Measurements from ENCODE around the gene CDKN2B-AS1. TPM values are rescaled to one million over a fixed set of nuclear protein-coding genes. Genes with fewer than 3 reads are reported as not detected.
A peak's percentile ranks its signal among the peaks of the same experiment; 100 is the strongest.

CDKN2B-AS1 gene
- polyA plus RNA-seq, 1 donor (not counting 4 experiments of a cell fraction or from before 2014, with no cell fraction given): 1.1 TPM

- Histone ChIP-seq H4K20me1 (ENCODE audit: control insufficient read depth, extremely low read depth, insufficient read depth, low read length) (no peaks in the 10 kb centered on the region), H3K4me1 (ENCODE audit: control insufficient read depth, extremely low read depth, insufficient read depth, low read length) (peaks cover 34% of the 10 kb centered on the region), H3K36me3 (ENCODE audit: control insufficient read depth in 2 of 2, extremely low read depth in 1 of 2, insufficient read depth in 2 of 2, low read length in 2 of 2) (no peaks in the 10 kb centered on the region), H3K79me2 (ENCODE audit: control insufficient read depth, insufficient read depth, low read length) (no peaks in the 10 kb centered on the region), H3K9me3 (ENCODE audit: control insufficient read depth, low read depth, low read length) (no peaks in the 10 kb centered on the region), H3K9ac (ENCODE audit: control insufficient read depth, extremely low read depth, insufficient read depth, low read length) (peak overlapping the region; percentile 26), H3K4me2 (ENCODE audit: control insufficient read depth, extremely low read depth, insufficient read depth, low read depth, low read length) (peak overlapping the region; percentile 71), H3K27me3 (ENCODE audit: control insufficient read depth, extremely low read depth, insufficient read depth, low read length) (no peaks in the 10 kb centered on the region), H3K4me3 (ENCODE audit: control insufficient read depth in 2 of 3, extremely low read depth in 1 of 3, insufficient read depth in 2 of 3, low read depth in 1 of 3, low read length in 3 of 3) (peak overlapping the region in 1 of 3 experiments; percentile 47), H3K9me1 (ENCODE audit: control insufficient read depth, extremely low read depth, insufficient read depth, low read length) (no peaks in the 10 kb centered on the region), H3K27ac (ENCODE audit: control insufficient read depth, insufficient read depth, low read length) (peak overlapping the region; percentile 68), H2AFZ (ENCODE audit: control insufficient read depth, low read length) (no peak overlapping the region)
- dilution Hi-C loops (cut with MboI; ENCODE audit: extremely low pct_ligation_motif_present, low sequenced_read_pairs): no loop called here
- TF ChIP-seq CTCF (optimal IDR thresholded peaks at IDR 0.05 in 1 of 3, IDR thresholded peaks at IDR 0.05 in 1 of 3, conservative IDR thresholded peaks at IDR 0.05 in 1 of 3; ENCODE audit: extremely low read depth in 1 of 3, insufficient read depth in 2 of 3, low read length in 3 of 3): no peak
- TF ChIP-seq EZH2 (IDR thresholded peaks at IDR 0.05; ENCODE audit: low read length): no peak
- DNase-seq (ENCODE audit: low read depth, low spot score) (peak; percentile 75), FAIRE-seq (peak; percentile 98)
Measured at GRCh38 chr9:22052376-22052945, 57.9 kb downstream of the CDKN2B-AS1 start.

DNA sequence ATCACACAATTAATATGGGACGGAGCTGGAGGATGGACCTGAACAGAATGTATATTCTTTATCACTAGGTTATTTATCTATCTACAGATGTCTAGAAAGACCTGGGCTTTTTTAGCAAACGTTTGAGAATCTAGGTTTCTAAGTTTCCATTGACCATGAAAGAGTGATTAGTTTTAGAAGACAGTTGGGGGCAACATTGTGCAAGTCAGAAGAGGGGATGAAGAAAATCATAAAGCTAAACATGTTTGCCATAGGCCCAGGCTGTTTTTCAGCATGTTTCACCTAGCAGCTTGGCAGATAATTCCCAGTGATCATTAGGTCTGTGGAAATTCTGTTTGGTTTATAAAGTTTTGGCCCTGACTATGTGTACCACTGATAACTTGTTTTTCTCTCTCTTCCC is 58.6 kb downstream of the CDKN2B-AS1 start:
- peak; percentile 55 for FAIRE-seq
- H3K4me2 ChIP-seq (ENCODE audit: control insufficient read depth, extremely low read depth, insufficient read depth, low read depth, low read length): peak overlapping the region; percentile 71
- dilution Hi-C loops (cut with MboI; ENCODE audit: extremely low pct_ligation_motif_present, low sequenced_read_pairs): no loop called here

More for the DNA sequence above, 58.6 kb downstream of the CDKN2B-AS1 start:
- H3K27me3 ChIP-seq (ENCODE audit: control insufficient read depth, extremely low read depth, insufficient read depth, low read length): no peaks in the 10 kb centered on the region
- DNase-seq (ENCODE audit: low read depth, low spot score): no peak
- no peaks in the 10 kb centered on the region for H3K9me1 ChIP-seq (ENCODE audit: control insufficient read depth, extremely low read depth, insufficient read depth, low read length)
- peak overlapping the region; percentile 26 for H3K9ac ChIP-seq (ENCODE audit: control insufficient read depth, extremely low read depth, insufficient read depth, low read length)
- H3K79me2 ChIP-seq (ENCODE audit: control insufficient read depth, insufficient read depth, low read length): no peaks in the 10 kb centered on the region
- no peaks in the 10 kb centered on the region for H4K20me1 ChIP-seq (ENCODE audit: control insufficient read depth, extremely low read depth, insufficient read depth, low read length)
- peak overlapping the region in 1 of 3 experiments; percentile 47 for H3K4me3 ChIP-seq (ENCODE audit: control insufficient read depth in 2 of 3, extremely low read depth in 1 of 3, insufficient read depth in 2 of 3, low read depth in 1 of 3, low read length in 3 of 3)
- H3K9me3 ChIP-seq (ENCODE audit: control insufficient read depth, low read depth, low read length): no peaks in the 10 kb centered on the region
- peaks cover 34% of the 10 kb centered on the region for H3K4me1 ChIP-seq (ENCODE audit: control insufficient read depth, extremely low read depth, insufficient read depth, low read length)
- H3K27ac ChIP-seq (ENCODE audit: control insufficient read depth, insufficient read depth, low read length): peak overlapping the region; percentile 68
- no peak for TF ChIP-seq EZH2 (IDR thresholded peaks at IDR 0.05; ENCODE audit: low read length)
- no peak for TF ChIP-seq CTCF (optimal IDR thresholded peaks at IDR 0.05 in 1 of 3, IDR thresholded peaks at IDR 0.05 in 1 of 3, conservative IDR thresholded peaks at IDR 0.05 in 1 of 3; ENCODE audit: extremely low read depth in 1 of 3, insufficient read depth in 2 of 3, low read length in 3 of 3)
- H3K36me3 ChIP-seq (ENCODE audit: control insufficient read depth in 2 of 2, extremely low read depth in 1 of 2, insufficient read depth in 2 of 2, low read length in 2 of 2): no peaks in the 10 kb centered on the region
- peak overlapping the region; percentile 53 for H2AFZ ChIP-seq (ENCODE audit: control insufficient read depth, low read length)

Data from keratinocyte (primary cell).